GM12878 (cell line): Measurements from ENCODE around the gene CDH1. TPM values are rescaled to one million over a fixed set of nuclear protein-coding genes. Genes with fewer than 3 reads are reported as not detected.
A peak's percentile ranks its signal among the peaks of the same experiment; 100 is the strongest.

Source experiments
- ATF7 ChIP-seq: fragments of 450-650 bp; IDR thresholded peaks from 2 replicates; pipeline ENCODE4 v1.6.1; 2016; ENCODE audit warnings: low read depth, mild to moderate bottlenecking
- CBX5 ChIP-seq: sonication (generic); IDR thresholded peaks from 2 replicates; pipeline ENCODE4 v1.6.1; 2016; ENCODE audit warnings: low read depth, moderate library complexity, mild to moderate bottlenecking, inconsistent platforms
- CHD1 ChIP-seq: IDR thresholded peaks from 2 replicates; pipeline ENCODE4 v1.6.1; 2012; ENCODE audit warnings: low read depth, low read length, improper control_type of control experiment
- EED ChIP-seq: sonication (generic); IDR thresholded peaks from 2 replicates; pipeline ENCODE4 v1.6.1; 2016; ENCODE audit warnings: antibody characterized with exemption, low read depth
- EP300 ChIP-seq, 2 experiments: fragments of 150-350 bp in 1 of 2; IDR thresholded peaks; 2 replicates each; pipeline ENCODE4 v1.6.1; 2011 to 2012; ENCODE audit warnings: low read depth in 2 of 2, low read length in 2 of 2, borderline replicate concordance in 1 of 2, improper control_type of control experiment in 1 of 2, inconsistent platforms in 1 of 2; ENCODE audit not compliant: control insufficient read depth in 1 of 2
- ETV6 ChIP-seq, 2 experiments: fragments of 450-650 bp in 1 of 2; IDR thresholded peaks in 1 of 2; conservative IDR thresholded peaks in 1 of 2; 2 replicates each; pipeline ENCODE4 v1.6.1; 2014; ENCODE audit warnings: antibody characterized with exemption in 1 of 2, borderline replicate concordance in 1 of 2, low read depth in 1 of 2, mild to moderate bottlenecking in 1 of 2, moderate library complexity in 1 of 2
- FOS ChIP-seq: IDR thresholded peaks from 3 replicates; pipeline ENCODE4 v1.6.1; 2011; ENCODE audit warnings: borderline replicate concordance; ENCODE audit not compliant: insufficient read length; ENCODE audit errors: extremely low read depth
- GATAD2B ChIP-seq: fragments of 450-650 bp; conservative IDR thresholded peaks from 2 replicates; pipeline ENCODE4 v1.6.1; 2017; ENCODE audit warnings: low read depth, mild to moderate bottlenecking, moderate library complexity
- HDAC2 ChIP-seq: fragments of 200-600 bp; sonication (generic); IDR thresholded peaks from 2 replicates; pipeline ENCODE4 v1.6.1; 2017
- HSF1 ChIP-seq: fragments of 150-350 bp; IDR thresholded peaks from 2 replicates; pipeline ENCODE4 v1.6.1; 2014; ENCODE audit warnings: mild to moderate bottlenecking, low read depth, low read length
- IKZF1 ChIP-seq: fragments of 450-650 bp; conservative IDR thresholded peaks from 2 replicates; pipeline ENCODE4 v1.6.1; 2017; ENCODE audit warnings: antibody characterized with exemption, mild to moderate bottlenecking
- IRF4 ChIP-seq: IDR thresholded peaks from 2 replicates; pipeline ENCODE4 v1.6.1; 2011; ENCODE audit warnings: low read depth, low read length
- MEF2B ChIP-seq: fragments of 450-650 bp; IDR thresholded peaks from 2 replicates; pipeline ENCODE4 v1.6.1; 2018; ENCODE audit warnings: mild to moderate bottlenecking, moderate library complexity; ENCODE audit not compliant: partially characterized antibody, poor library complexity, severe bottlenecking
- PML ChIP-seq: IDR thresholded peaks from 2 replicates; pipeline ENCODE4 v1.6.1; 2012; ENCODE audit warnings: low read length, inconsistent platforms
- PRDM15 ChIP-seq: fragments of 450-650 bp; formaldehyde crosslinking; IDR thresholded peaks from 2 replicates; pipeline ENCODE4 v1.4.0; 2020; ENCODE audit warnings: mild to moderate bottlenecking, moderate library complexity
- RCOR1 ChIP-seq: conservative IDR thresholded peaks from 2 replicates; pipeline ENCODE4 v1.6.1; 2012; ENCODE audit warnings: low read depth, low read length, improper control_type of control experiment
- TBL1XR1 ChIP-seq: IDR thresholded peaks from 2 replicates; pipeline ENCODE4 v1.6.1; 2012; ENCODE audit warnings: low read depth, low read length, improper control_type of control experiment
- ZBED1 ChIP-seq: IDR thresholded peaks from 2 replicates; pipeline ENCODE4 v1.6.1; 2016; ENCODE audit warnings: borderline replicate concordance
- ZNF217 ChIP-seq: fragments of 450-650 bp; IDR thresholded peaks from 2 replicates; pipeline ENCODE4 v1.6.1; 2017; ENCODE audit warnings: antibody characterized with exemption, mild to moderate bottlenecking
- polyA plus RNA-seq, 11 experiments: library from polyadenylated mRNA; depleted of rRNA in 4 of 11; unstranded in 6 of 11; stranded (reverse) in 5 of 11; fragments of >200 nt; fragmentation: Nextera tagmentation in 4 of 11; fragmentation: Illumina TruSeq in 1 of 11; extraction: Ambion mirVana in 4 of 11; extraction: Trizol in 1 of 11; gene quantifications; 1 replicate in 1 of 11; 2 replicates in 10 of 11; pipeline versions ENCODE4 v1.2.1 to v1.2.3, GENCODE V29; 2011 to 2016; ENCODE audit warnings: inconsistent platforms in 2 of 11, missing spikeins in 2 of 11, low read depth in 1 of 11
- total RNA-seq, 4 experiments: library from RNA; depleted of rRNA in 3 of 4; stranded (reverse); fragments of >200 nt in 3 of 4; fragmentation: Illumina TruSeq in 1 of 4; extraction: Trizol in 1 of 4; gene quantifications; 2 replicates each; pipeline versions ENCODE4 v1.2.1 to v1.2.3, GENCODE V29; 2013 to 2021
- TF ChIP-seq, protein P1 (sequence below): fragments of 450-650 bp; IDR thresholded peaks from 2 replicates; pipeline ENCODE4 v1.6.1; 2016; ENCODE audit warnings: mild to moderate bottlenecking
- TF ChIP-seq, protein P2 (sequence below): fragments of 450-650 bp; IDR thresholded peaks from 2 replicates; pipeline ENCODE4 v1.6.1; 2017; ENCODE audit warnings: low read depth, mild to moderate bottlenecking, moderate library complexity

Gene CDH1
- total and polyA plus RNA-seq, 10 of the 15 experiments (the other 5 are each of a cell fraction or from before 2014, with no cell fraction given) = 2.2 to 30.6 (median 17.7) TPM

DNA sequence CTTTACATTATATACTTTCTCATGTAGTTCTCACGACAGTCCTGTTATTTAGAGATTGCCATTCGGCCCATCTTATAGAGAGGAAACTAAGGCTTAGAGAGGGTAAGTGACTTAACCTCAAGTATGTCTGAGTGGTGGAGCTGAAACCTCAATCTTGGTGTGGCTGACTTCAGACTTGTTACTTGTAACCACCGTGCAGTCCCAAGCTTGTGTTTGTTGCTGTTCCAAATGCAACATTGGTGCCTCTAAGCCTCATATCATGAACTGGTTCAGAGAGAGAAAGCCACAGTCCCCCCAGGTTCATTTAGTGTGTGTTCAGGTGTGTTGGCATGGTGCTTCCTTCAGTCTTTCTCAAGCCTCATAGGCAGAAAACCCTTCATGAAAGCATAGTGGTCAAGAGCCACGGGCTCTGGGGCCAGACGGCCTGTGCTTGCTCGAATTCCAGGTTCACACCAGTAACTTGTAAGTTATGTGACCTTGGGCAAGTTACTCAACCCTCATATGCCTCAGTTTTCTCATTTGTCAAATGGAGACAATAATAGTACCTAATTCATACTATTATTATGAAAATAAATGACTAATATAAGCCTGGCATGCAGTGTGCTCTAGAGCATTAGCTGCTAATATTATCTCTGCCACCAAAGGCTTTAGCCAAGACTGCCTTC is 39.9 kb downstream of the CDH1 start (continued):
- TF ChIP-seq FOS (no peak), HSF1 (no peak), ZNF217 (peak; percentile 42; the same call in 1 of the 2 replicates), EED (peak; percentile 79), CHD1 (no peak), PML (no peak), ATF7 (0 out of 2 replicates have a peak, but pooled peaks have one; percentile 27), TBL1XR1 (peak; percentile 63; the same call in 1 of the 2 replicates), IRF4 (peak; percentile 44; the same call in 1 of the 2 replicates), ZBED1 (0 out of 2 replicates have a peak, but pooled peaks have one; percentile 48), PRDM15 (no peak), MEF2B (peak; percentile 62), RCOR1 (no peak), EP300 (IDR thresholded peaks at IDR 0.05; ENCODE audit: borderline replicate concordance in 1 of 2, control insufficient read depth in 1 of 2, low read depth in 2 of 2, low read length in 2 of 2) (peak in 1 of 2 experiments; percentile 81; a peak in 3 of 4 replicates), HDAC2 (no peak), CBX5 (peak; percentile 89; the same call in 1 of the 2 replicates), GATAD2B (no peak), ETV6 (conservative IDR thresholded peaks at IDR 0.05 in 1 of 2, IDR thresholded peaks at IDR 0.05 in 1 of 2; ENCODE audit: borderline replicate concordance in 1 of 2, low read depth in 1 of 2) (peak in 1 of 2 experiments; percentile 54; a peak in 1 of 4 replicates), IKZF1 (0 out of 2 replicates have a peak, but pooled peaks have one; percentile 12)
- TF ChIP-seq, protein P1, sequence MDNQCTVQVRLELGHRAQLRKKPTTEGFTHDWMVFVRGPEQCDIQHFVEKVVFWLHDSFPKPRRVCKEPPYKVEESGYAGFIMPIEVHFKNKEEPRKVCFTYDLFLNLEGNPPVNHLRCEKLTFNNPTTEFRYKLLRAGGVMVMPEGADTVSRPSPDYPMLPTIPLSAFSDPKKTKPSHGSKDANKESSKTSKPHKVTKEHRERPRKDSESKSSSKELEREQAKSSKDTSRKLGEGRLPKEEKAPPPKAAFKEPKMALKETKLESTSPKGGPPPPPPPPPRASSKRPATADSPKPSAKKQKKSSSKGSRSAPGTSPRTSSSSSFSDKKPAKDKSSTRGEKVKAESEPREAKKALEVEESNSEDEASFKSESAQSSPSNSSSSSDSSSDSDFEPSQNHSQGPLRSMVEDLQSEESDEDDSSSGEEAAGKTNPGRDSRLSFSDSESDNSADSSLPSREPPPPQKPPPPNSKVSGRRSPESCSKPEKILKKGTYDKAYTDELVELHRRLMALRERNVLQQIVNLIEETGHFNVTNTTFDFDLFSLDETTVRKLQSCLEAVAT = peak; percentile 49; the same call in 1 of the 2 replicates
- TF ChIP-seq, protein P2, sequence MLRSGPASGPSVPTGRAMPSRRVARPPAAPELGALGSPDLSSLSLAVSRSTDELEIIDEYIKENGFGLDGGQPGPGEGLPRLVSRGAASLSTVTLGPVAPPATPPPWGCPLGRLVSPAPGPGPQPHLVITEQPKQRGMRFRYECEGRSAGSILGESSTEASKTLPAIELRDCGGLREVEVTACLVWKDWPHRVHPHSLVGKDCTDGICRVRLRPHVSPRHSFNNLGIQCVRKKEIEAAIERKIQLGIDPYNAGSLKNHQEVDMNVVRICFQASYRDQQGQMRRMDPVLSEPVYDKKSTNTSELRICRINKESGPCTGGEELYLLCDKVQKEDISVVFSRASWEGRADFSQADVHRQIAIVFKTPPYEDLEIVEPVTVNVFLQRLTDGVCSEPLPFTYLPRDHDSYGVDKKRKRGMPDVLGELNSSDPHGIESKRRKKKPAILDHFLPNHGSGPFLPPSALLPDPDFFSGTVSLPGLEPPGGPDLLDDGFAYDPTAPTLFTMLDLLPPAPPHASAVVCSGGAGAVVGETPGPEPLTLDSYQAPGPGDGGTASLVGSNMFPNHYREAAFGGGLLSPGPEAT = 0 out of 2 replicates have a peak, but pooled peaks have one; percentile 29
